Measurements from ENCODE around the gene PYGL.

DNA sequence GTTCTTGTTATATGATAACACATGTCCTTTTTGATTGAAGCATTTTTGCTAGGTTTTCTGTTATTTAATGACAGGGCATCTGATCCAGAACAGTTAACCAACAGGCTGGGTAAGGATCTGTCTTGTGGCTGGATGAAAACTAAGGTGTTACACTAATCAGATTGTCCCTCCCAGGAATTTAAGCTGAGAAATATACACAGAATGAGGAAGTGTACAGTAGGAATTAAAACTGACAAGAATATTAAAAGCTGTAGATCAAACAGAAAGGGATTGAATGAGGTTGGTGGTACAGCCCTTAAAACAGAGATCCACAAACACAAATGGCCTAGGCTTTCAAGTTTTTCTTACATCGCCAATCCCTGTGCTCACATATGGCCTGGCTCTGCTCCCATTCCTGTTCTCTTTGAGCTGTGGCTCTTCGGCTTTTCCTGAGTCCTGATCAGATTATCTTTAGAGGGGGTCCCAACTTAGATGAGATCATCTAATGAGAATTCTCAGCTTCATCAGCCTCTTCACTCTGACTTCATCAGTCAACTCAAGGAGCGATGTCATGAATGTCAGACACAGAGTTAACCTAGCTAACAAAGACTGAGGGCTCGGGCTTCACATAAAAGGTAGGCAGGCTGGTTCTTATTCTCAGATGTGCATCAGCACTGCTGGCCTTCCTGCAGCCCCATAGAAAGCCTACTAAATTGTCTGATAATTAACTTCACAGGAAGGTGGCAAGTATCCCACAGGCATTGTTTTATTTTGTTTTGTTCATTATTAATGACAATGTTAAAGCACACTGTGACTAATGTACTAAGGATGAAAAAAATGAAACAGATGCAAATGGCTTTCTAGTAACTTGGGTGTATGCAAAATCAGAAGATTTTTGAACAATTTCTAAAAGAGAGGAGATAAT lies 11.4 kb downstream of the PYGL start:
- TF ChIP-seq, protein P1, sequence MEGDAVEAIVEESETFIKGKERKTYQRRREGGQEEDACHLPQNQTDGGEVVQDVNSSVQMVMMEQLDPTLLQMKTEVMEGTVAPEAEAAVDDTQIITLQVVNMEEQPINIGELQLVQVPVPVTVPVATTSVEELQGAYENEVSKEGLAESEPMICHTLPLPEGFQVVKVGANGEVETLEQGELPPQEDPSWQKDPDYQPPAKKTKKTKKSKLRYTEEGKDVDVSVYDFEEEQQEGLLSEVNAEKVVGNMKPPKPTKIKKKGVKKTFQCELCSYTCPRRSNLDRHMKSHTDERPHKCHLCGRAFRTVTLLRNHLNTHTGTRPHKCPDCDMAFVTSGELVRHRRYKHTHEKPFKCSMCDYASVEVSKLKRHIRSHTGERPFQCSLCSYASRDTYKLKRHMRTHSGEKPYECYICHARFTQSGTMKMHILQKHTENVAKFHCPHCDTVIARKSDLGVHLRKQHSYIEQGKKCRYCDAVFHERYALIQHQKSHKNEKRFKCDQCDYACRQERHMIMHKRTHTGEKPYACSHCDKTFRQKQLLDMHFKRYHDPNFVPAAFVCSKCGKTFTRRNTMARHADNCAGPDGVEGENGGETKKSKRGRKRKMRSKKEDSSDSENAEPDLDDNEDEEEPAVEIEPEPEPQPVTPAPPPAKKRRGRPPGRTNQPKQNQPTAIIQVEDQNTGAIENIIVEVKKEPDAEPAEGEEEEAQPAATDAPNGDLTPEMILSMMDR (IDR thresholded peaks at IDR 0.05), result no peak
- no peak for TF ChIP-seq POLR2A (IDR thresholded peaks at IDR 0.05)
